ENCODE results near the gene PRSS21. TPM values are rescaled to one million over a fixed set of nuclear protein-coding genes. Genes with fewer than 3 reads are reported as not detected.

The PRSS21 gene
- total RNA-seq, 1 experiment from 2014 or later: not detected

DNA sequence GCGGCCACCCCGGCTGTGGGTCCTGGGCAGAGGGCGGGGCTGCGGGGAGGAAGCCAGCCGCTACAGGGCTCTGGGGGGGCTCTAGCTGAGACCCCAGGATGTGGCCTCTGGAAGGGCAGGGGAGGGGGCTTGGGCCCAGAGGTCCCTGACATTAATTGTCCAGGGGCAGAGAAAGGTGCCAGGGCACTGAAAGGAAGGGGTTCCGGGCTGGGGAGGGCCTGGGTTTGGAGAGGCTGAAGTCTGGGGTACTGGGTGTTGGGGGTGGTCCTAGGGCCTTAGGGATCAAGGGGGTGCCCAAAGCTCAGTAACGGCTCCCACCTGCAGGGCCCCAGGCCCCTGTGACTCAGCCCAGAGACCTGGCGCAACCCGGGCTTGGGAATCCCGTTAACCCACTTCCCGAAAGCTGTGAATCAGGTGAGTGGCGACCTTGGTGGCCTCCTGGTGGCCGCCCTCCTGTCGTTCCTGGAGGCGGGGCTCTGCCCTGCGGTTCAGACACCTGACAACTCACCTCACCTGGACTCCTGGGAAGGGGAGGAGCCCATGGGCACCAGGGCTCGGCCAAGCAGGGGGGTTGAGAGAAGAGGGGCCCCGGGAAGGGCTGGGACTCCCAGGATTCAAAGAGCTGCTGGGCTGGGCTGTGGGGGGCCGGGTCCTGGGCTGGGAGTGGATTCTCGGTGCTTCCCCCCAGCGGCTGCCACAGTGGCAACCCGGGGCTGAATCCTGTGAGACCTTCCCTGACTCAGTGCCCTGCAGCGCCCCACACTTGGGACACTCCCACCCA is 41.4 kb downstream of the PRSS21 start:
- Mint-ChIP-seq H3K9me3 (ENCODE audit: low read depth, unreplicated experiment) (peaks cover 5% of the 10 kb centered on the region), H3K4me1 (ENCODE audit: low read depth, unreplicated experiment) (peaks cover 17% of the 10 kb centered on the region), H3K36me3 (ENCODE audit: insufficient read depth, unreplicated experiment) (peaks cover 69% of the 10 kb centered on the region), H3K4me3 (ENCODE audit: low read depth, unreplicated experiment) (peak overlapping the region; percentile 90), H3K27me3 (ENCODE audit: unreplicated experiment) (no peaks in the 10 kb centered on the region), H3K27ac (ENCODE audit: unreplicated experiment) (peak overlapping the region; percentile 88)
- no TSS peak for BruUV-seq (replicated peaks)
- CTCF ChIA-PET: interaction anchor here (0.5 to 1.5 kb wide), 7 partner anchors 9 to 106 kb away, joined by 3 to 21 read pairs (median 4); partner anchors contain the start of genes FLYWCH2 and SRRM2
- intact Hi-C loops (cut with micrococcal nuclease; ENCODE audit: unreplicated experiment): loop anchor here (2.0 kb wide), 1 partner anchor 64 kb away; no protein-coding TSS in a partner anchor
- peak; percentile 98 for DNase-seq
- TF ChIP-seq, protein P1, sequence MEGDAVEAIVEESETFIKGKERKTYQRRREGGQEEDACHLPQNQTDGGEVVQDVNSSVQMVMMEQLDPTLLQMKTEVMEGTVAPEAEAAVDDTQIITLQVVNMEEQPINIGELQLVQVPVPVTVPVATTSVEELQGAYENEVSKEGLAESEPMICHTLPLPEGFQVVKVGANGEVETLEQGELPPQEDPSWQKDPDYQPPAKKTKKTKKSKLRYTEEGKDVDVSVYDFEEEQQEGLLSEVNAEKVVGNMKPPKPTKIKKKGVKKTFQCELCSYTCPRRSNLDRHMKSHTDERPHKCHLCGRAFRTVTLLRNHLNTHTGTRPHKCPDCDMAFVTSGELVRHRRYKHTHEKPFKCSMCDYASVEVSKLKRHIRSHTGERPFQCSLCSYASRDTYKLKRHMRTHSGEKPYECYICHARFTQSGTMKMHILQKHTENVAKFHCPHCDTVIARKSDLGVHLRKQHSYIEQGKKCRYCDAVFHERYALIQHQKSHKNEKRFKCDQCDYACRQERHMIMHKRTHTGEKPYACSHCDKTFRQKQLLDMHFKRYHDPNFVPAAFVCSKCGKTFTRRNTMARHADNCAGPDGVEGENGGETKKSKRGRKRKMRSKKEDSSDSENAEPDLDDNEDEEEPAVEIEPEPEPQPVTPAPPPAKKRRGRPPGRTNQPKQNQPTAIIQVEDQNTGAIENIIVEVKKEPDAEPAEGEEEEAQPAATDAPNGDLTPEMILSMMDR (IDR thresholded peaks at IDR 0.05; ENCODE audit: unreplicated experiment): peak; percentile 56

DNA sequence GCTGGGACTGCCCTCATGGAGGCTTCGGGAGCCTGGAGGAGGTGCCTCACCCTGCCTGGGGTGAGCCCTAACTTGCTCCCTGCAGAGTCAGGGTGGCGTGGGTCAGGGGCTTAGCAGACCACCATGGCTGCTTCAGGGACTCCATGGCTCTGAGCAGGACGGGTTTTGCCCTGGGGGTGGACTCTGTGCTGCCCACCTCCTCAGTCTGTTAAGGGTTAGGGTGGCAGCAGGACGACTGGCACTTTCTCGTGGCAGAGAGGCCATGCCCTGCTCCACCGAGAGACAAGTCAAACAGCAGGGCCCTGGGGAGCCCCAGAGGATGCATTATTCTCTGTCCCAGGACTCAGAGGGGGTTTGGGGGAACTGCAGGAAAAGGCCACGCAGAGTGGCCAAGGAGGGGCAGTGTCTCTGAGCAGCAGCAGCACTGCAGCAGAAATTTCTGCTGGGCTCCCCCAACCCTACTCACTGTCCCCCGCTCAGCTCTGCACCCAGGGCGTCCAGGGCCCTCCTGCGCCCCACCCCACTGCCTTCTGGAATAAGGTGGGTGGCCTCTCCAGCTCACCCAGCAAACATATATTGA is 42.7 kb downstream of the PRSS21 start:
- intact Hi-C loops (cut with micrococcal nuclease; ENCODE audit: unreplicated experiment): loop anchor here (2.0 kb wide), 1 partner anchor 65 kb away; no protein-coding TSS in a partner anchor
- BruUV-seq (replicated peaks): no TSS peak
- no peaks in the 10 kb centered on the region for H3K27me3 Mint-ChIP-seq (ENCODE audit: unreplicated experiment)
- H3K27ac Mint-ChIP-seq (ENCODE audit: unreplicated experiment): no peak overlapping the region
- DNase-seq: no peak
- no peak overlapping the region for H3K4me3 Mint-ChIP-seq (ENCODE audit: low read depth, unreplicated experiment)
- CTCF ChIA-PET: no interaction called here
- H3K4me1 Mint-ChIP-seq (ENCODE audit: low read depth, unreplicated experiment): peaks cover 17% of the 10 kb centered on the region
- TF ChIP-seq, protein P1 (IDR thresholded peaks at IDR 0.05; ENCODE audit: unreplicated experiment): no peak
- H3K36me3 Mint-ChIP-seq (ENCODE audit: insufficient read depth, unreplicated experiment): peaks cover 56% of the 10 kb centered on the region
- no peaks in the 10 kb centered on the region for H3K9me3 Mint-ChIP-seq (ENCODE audit: low read depth, unreplicated experiment)

DNA sequence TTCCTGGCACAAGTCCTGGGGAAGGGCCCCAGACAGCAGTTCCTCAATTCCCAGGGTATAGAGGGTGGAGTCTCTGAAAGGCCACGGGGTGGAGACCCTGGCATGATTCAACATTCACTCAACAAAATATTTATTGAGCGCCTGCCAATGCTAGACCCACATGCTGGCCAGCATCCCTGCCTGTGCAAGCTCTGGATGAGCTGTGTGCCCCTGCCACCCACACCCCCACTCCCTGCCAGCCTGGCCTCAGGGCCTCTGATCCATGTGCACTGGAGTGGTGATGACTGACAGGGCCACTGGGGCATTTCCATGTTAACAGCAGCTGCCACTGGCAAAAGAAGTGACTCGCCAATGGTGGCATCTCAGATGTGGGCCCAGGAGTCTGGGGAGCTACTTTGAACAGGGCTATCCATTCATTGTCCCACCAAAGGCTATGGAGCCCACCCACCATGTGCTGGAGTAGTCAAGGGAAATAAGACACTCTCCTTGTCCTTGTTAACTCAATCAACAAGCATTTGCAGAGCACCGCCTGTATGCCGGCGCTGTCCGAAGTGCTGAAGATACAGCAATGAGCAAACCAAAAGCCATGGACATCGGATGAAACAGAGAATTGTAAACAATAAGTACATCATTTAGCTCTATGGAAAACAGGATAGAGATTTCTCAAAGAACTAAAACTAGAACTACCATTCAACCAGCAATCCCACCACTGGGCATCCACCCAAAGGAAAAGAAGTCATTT is 44.0 kb downstream of the PRSS21 start:
- peaks cover 48% of the 10 kb centered on the region for H3K36me3 Mint-ChIP-seq (ENCODE audit: insufficient read depth, unreplicated experiment)
- no peaks in the 10 kb centered on the region for H3K9me3 Mint-ChIP-seq (ENCODE audit: low read depth, unreplicated experiment)
- no peaks in the 10 kb centered on the region for H3K27me3 Mint-ChIP-seq (ENCODE audit: unreplicated experiment)
- BruUV-seq (replicated peaks): no TSS peak
- H3K4me1 Mint-ChIP-seq (ENCODE audit: low read depth, unreplicated experiment): peaks cover 17% of the 10 kb centered on the region
- CTCF ChIA-PET: no interaction called here
- TF ChIP-seq, protein P1 (IDR thresholded peaks at IDR 0.05; ENCODE audit: unreplicated experiment): no peak
- H3K27ac Mint-ChIP-seq (ENCODE audit: unreplicated experiment): no peak overlapping the region
- H3K4me3 Mint-ChIP-seq (ENCODE audit: low read depth, unreplicated experiment): no peak overlapping the region
- intact Hi-C loops (cut with micrococcal nuclease; ENCODE audit: unreplicated experiment): no loop called here
- no peak for DNase-seq

DNA sequence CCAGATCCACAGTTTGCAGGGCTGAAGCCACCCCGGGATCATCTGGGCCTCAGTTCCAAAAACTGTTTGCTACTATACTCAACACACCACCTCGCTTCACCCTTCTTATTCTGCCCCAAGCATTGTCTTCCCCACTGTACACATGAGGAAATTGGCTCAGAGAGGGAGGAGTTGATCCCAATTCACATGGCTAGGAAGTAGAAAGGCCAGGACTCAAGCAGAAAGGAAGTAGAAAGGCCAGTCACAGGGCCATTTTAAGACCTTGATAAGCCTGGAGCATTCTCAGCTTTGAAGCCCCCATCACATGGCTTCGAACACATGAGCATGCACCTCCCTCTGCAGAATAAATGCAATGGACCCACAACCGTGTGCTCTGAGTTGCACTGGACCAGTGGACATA is 48.6 kb downstream of the PRSS21 start:
- intact Hi-C loops (cut with micrococcal nuclease; ENCODE audit: unreplicated experiment): no loop called here
- TF ChIP-seq, protein P1 (IDR thresholded peaks at IDR 0.05; ENCODE audit: unreplicated experiment): no peak
- H3K4me3 Mint-ChIP-seq (ENCODE audit: low read depth, unreplicated experiment): no peak overlapping the region
- no TSS peak for BruUV-seq (replicated peaks)
- no peak for DNase-seq
- H3K9me3 Mint-ChIP-seq (ENCODE audit: low read depth, unreplicated experiment): no peaks in the 10 kb centered on the region
- CTCF ChIA-PET: no interaction called here
- peaks cover 8% of the 10 kb centered on the region for H3K4me1 Mint-ChIP-seq (ENCODE audit: low read depth, unreplicated experiment)
- H3K36me3 Mint-ChIP-seq (ENCODE audit: insufficient read depth, unreplicated experiment): peaks cover 19% of the 10 kb centered on the region
- no peaks in the 10 kb centered on the region for H3K27me3 Mint-ChIP-seq (ENCODE audit: unreplicated experiment)
- H3K27ac Mint-ChIP-seq (ENCODE audit: unreplicated experiment): no peak overlapping the region

Measured in Calu3 (cell line).